ACHN (cell line): ENCODE results near the gene PRSS3.
"Not testable (repeated sequence)": the region's sequence is repeated elsewhere in the genome, so short reads cannot be mapped to it uniquely, and the experiment has no call there.

Experiments
- DNase-seq: peaks from one replicate; pipeline ENCODE4 v3.0.0-alpha.2; 2015
- in situ Hi-C: cut with HindIII; loops from 2 replicates; pipeline ENCODE4 v1.10.0; 2017; ENCODE audit warnings: low sequenced_read_pairs, low pct_ligation_motif_present, low pct_unique_long_range_greater_than_20kb

The PRSS3 gene

DNA sequence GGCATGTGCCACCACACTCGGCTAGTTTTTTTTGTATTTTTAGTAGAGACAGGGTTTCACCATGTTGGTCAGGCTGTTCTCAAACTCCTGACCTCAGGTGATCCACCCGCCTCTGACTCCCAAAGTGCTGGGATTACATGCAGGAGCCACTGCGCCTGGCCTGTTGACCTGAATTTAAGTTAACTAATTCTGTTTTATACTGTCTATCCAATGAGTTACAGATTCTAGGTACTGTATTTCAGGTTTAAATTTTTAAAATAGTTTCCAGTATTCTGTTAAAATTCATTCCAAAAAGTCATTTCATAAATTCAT lies 52.5 kb downstream of the PRSS3 start:
- in situ Hi-C loops, result not testable (repeated sequence)

More for the DNA sequence above, 52.5 kb downstream of the PRSS3 start:
- not testable (repeated sequence) for DNase-seq
